T-helper 22 cell (primary cell): ENCODE data around the gene CABS1.

Source experiments
- DNase-seq: peaks from one replicate; pipeline ENCODE4 v3.0.0-alpha.2; 2020; ENCODE audit warnings: low read depth

The CABS1 gene

GRCh38 chr4:70334681-70335080 is at the start of gene CABS1:
Gene CABS1, plus strand, starts transcription at chr4:70334981. Its CDS starts 59 bp downstream, at chr4:70335040.
- DNase-seq = no peak

GRCh38 chr4:70288651-70289050 is 46.1 kb upstream of the CABS1 start:
- no peak for DNase-seq

GRCh38 chr4:70291341-70291740 is 43.4 kb upstream of the CABS1 start:
- no peak for DNase-seq

GRCh38 chr4:70297576-70297975 is 37.2 kb upstream of the CABS1 start:
- no peak for DNase-seq

- no peak for DNase-seq
Observed at GRCh38 chr4:70298051-70298450, 36.7 kb upstream of the CABS1 start.

GRCh38 chr4:70299643-70300042 is 35.1 kb upstream of the CABS1 start:
- DNase-seq = no peak

- DNase-seq = no peak
Observed at GRCh38 chr4:70300215-70300614, 34.6 kb upstream of the CABS1 start.

GRCh38 chr4:70303090-70303489 is 31.7 kb upstream of the CABS1 start:
- no peak for DNase-seq

GRCh38 chr4:70305601-70306000 is 29.2 kb upstream of the CABS1 start:
- no peak for DNase-seq

- no peak for DNase-seq
Observed at GRCh38 chr4:70306076-70306475, 28.7 kb upstream of the CABS1 start.

- DNase-seq = no peak
Observed at GRCh38 chr4:70313736-70314135, 21.0 kb upstream of the CABS1 start.

- no peak for DNase-seq
Observed at GRCh38 chr4:70315928-70316327, 18.9 kb upstream of the CABS1 start.

- DNase-seq = no peak
Observed at GRCh38 chr4:70326052-70326451, 8.7 kb upstream of the CABS1 start.

GRCh38 chr4:70336043-70336442 is 1.3 kb downstream of the CABS1 start:
- DNase-seq = no peak

- no peak for DNase-seq
Observed at GRCh38 chr4:70337886-70338420, 3.2 kb downstream of the CABS1 start.

GRCh38 chr4:70356185-70356584 is 21.4 kb downstream of the CABS1 start:
- DNase-seq = no peak

- DNase-seq = no peak
Observed at GRCh38 chr4:70359115-70359661, 24.4 kb downstream of the CABS1 start.

- DNase-seq = no peak
Observed at GRCh38 chr4:70360460-70360859, 25.7 kb downstream of the CABS1 start, which contains the start of gene SMR3A. Gene SMR3A, plus strand, starts transcription at chr4:70360760. Its CDS starts 1,356 bp downstream, at chr4:70362116.

GRCh38 chr4:70364002-70364401 is 29.2 kb downstream of the CABS1 start:
- no peak for DNase-seq

GRCh38 chr4:70365479-70365878 is 30.7 kb downstream of the CABS1 start:
- no peak for DNase-seq

- no peak for DNase-seq
Observed at GRCh38 chr4:70367813-70368212, 33.0 kb downstream of the CABS1 start.

GRCh38 chr4:70371987-70372386 is 37.2 kb downstream of the CABS1 start:
- no peak for DNase-seq

GRCh38 chr4:70372760-70373159 is 38.0 kb downstream of the CABS1 start:
- DNase-seq = no peak

- no peak for DNase-seq
Observed at GRCh38 chr4:70380578-70380977, 45.8 kb downstream of the CABS1 start.
